ENCODE data around the gene STK32A.

Gene STK32A

DNA sequence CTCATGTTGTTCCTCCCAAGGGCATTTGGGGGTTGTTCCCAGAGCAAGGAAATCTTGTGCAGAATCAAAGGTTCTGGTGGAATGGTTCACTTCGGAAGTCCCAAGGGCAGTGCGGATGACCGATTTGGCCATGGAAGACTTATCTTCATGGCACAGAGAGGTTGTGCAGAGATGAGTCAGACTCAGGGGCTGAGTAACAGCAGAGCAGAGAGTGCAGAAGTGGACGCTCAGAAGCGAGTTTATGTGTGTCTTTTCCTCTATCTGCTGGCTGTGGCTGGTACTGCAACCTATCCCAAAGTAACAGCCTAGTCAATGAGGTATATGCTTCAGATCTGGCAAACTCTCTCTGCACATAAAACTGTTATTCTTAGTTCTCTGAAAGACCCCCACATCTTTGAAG is 157.0 kb downstream of the STK32A start:
- DNase-seq (no peak), ATAC-seq (no peak)

DNA sequence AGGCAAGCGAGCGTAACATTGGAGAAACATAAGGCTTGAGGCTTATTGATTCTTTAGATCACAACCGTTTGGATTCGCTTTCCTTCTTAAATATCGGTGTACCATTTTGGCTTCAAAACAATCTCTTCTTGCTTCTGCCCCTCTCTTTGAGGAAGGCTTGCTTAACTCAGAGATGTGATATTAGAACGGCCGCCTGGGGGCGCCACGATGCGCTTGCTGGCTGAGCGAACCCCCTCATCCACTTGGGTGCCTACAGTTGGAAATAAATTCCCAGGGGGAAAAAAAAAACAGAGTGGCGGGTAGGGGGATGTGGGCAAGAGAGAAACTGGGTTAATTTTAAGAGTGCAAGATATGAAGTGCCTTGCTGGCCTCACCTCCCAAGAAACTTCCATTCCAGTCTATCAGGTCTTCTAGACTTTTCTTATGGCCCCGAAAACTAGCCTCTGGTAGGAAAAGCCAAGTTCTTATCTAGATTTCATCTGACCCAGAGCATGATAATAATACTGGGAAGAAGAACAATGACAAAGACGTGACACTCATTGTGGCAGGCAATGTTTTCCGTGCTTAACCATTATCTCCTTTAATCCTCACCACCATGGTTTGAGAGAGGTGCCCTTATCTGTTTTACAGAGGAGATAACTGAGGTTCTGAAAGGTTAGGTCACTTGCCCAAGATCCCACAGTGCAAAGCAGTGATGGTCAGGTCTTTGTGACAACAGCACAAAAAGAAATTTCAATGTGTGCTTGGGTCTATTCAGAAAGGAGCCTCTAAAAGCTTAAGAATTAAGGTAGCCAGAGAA is 159.2 kb downstream of the STK32A start:
- ATAC-seq (no peak), DNase-seq (no peak)

- ATAC-seq = no peak
- no peak for DNase-seq
These were observed 161.4 kb downstream of the STK32A start for GRCh38 chr5:147396070-147396823.

DNA sequence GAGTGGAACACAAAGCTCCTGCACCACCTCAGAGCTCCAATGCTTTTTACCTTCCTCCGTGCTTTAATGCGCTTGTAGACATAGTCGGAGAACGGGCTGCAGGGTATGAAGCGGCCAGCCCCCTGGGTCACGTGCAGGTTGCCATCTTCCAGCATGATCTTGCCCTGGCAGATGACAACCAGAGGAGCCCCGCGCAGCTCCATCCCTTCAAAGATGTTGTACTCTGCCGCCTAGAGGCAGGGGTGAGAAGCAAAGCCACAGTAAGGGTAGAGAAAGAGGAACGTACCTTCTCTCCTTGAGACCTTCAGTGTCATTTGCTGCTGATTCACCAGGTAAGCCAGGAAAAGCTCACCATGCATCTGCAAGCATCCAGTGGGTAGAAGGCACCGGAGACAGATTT is 162.8 kb downstream of the STK32A start:
- ATAC-seq (no peak), DNase-seq (no peak)

DNA sequence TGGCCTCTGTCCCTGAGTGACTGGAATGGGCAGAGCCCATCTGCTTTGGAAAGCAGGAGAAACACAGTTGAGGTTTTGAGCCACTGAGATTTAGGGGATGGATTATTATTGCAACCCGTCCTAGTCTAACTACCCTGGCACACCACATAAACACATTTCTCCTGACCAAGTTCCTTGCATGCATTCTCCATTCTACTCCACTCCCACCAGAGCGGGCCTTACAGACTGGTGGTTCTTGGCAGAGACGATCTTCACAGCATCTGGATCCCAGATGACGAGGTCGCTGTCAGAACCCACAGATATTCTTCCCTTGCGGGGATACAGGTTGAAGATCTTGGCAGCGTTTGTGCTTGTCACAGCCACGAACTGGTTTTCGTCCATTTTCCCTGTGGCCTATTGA is 164.0 kb downstream of the STK32A start:
- DNase-seq = no peak
- ATAC-seq = no peak

DNA sequence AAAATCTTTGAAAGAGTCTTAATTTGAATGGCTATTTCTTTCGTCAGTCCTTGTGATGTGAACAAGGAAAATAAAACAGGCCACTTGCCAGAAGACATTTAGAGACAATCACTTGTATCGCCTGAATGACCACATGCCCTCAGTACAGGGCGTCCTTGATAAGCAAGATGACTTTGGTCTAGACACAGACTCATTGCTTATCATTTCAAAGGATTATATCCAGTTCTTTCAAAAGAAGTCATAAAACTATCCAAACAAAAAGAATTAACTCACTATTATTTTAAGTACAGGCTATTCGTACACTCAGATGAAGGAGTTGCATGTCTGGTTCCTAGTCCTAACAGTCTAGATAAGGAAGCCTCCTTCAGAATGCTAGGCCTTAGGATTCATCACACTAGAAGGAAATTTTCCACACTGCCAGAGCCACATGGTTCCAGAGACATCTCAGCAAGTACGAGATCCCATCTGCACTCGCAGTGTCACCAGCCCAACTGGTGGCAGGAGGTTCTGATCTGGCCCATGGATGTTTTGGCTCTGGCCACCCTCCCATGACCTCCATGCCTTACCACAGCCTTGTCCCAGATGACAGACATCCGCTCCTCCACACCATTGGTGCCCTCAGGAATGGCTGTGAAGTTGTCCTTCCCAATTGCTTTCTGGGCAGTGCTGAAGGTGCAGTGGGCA is 165.4 kb downstream of the STK32A start:
- no peak for DNase-seq
- no peak for ATAC-seq

- no peak for DNase-seq
- ATAC-seq = no peak
These were observed 166.1 kb downstream of the STK32A start for GRCh38 chr5:147400881-147401280.

GRCh38 chr5:147403651-147404640 is 169.1 kb downstream of the STK32A start:
- no peak for DNase-seq
- no peak for ATAC-seq

DNA sequence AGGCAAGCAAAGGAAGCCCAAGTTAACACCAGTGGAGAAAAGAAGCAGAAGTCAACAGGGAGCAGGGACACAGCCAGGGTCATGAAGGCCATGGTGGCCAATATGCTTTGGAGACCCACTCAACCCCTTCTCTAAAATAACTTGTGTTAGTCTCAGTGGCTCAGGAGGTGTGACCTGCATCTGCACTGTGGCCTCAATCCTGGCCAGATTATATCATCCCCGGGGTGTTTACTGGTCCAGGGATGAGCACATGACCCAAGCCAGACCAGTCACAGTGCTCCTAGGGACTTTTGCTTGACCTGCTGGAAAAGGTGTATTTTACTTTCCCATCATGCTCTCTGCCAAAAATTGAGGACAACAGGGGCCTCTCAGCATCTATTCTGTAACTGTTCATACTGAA is 169.9 kb downstream of the STK32A start:
- DNase-seq (no peak), ATAC-seq (no peak)

GRCh38 chr5:147406636-147407035 is 171.8 kb downstream of the STK32A start:
- DNase-seq (no peak), ATAC-seq (no peak)

DNA sequence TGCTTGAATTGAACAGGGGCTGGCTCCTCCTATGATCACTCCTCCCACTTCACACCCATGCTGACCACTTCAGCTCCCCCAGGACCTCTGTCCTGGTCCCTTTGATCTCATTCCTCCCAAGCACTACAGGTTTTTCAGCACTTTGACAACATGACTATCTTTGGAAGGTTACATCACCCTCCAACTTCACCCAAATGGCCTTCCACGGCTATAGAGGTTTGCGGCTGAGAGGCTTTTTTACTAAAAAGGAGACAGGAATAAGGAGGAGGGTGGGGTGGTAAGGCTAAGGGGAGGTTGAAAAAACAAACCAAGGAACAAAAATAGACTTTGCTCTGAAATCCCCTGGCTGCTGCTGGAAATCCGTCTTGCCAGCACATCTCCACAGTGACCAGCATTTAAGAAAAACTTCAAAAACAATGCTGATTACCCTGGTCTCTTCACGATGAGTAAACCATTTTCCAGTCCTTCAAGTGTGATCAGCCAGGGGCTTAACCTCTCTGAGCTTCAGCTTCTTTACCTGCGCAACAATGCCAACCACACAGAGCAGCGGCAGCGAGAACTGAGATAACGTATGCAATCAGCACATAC is 172.4 kb downstream of the STK32A start:
- ATAC-seq (no peak), DNase-seq (no peak)

DNA sequence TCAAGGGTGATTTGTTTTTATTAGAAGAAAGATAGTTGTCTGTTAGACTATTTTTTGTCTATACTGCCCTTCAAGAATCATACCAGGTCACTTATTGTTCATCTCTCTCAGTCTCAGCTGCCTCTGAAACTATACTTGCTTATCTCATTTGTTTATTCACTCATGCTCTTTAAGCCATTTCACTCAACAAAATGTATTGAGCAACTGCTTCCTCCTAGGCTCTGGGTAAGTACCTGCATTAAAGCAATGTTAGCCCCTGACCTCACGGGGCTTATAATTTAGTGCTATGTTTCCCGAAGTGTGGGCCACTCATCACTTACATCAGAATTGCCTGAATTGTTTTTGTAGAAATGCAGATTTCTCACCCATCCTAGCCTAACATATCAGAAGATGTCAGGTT is 174.2 kb downstream of the STK32A start:
- no peak for DNase-seq

GRCh38 chr5:147410496-147411358 is 175.9 kb downstream of the STK32A start:
- ATAC-seq = no peak
- DNase-seq = no peak

More for the DNA sequence above, 174.2 kb downstream of the STK32A start:
- no peak for ATAC-seq

GRCh38 chr5:147411359-147412319 is 176.8 kb downstream of the STK32A start:
- no peak for ATAC-seq

DNA sequence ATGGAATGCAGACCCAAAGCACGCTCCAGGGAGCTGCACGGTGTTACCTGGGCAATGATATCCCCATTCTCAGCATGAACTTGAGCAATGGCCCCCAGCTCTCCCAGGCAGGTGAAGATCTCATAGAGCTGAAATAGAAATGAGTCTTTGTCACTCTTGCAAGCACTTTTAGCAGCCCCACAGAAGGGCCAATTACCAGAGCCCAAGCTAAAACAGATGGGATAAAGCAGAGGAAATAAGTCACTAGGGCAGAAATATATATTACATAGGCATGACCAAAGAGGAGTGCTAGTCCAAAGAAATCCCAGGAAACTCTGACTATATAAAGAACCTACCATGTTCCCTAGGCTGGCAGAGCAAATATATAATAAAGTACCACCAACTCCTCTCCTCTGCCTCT is 177.7 kb downstream of the STK32A start:
- no peak for ATAC-seq

More at GRCh38 chr5:147411359-147412319, 176.8 kb downstream of the STK32A start:
- DNase-seq = no peak

DNA sequence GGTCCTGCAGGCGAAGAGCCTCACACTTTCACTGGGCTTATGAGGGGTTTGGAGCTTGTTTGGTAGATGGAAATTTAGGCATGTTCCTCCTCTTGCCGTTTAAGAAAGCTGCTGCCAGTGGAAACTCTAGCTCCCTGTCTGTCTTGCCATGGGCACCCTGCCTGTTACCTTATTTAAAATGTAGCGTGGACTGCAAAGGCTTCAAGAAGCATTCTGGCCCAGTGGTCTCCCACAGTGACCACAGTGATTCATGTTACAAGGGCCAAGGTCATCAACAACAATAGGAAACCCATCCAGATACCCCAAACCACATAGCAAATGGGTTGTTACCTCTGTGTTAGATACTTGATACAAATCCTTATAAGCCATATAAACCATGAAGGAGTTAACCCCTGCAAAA is 178.4 kb downstream of the STK32A start:
- DNase-seq = no peak
- no peak for ATAC-seq

More for the DNA sequence above, 177.7 kb downstream of the STK32A start:
- DNase-seq = no peak

GRCh38 chr5:147415651-147416050 is 180.8 kb downstream of the STK32A start:
- DNase-seq (no peak), ATAC-seq (no peak)

- DNase-seq = no peak
- no peak for ATAC-seq
These were observed 182.4 kb downstream of the STK32A start for GRCh38 chr5:147417135-147417813.

GRCh38 chr5:147418613-147419012 is 183.8 kb downstream of the STK32A start:
- ATAC-seq (no peak), DNase-seq (no peak)
